Loucy (cell line): ENCODE data around the gene OR2AE1.

ENCODE experiments used
- EZH2phosphoT487 ChIP-seq: fragments of 200-600 bp; IDR thresholded peaks from 2 replicates; pipeline ENCODE4 v1.6.1; 2018; ENCODE audit warnings: antibody characterized with exemption, mild to moderate bottlenecking, moderate library complexity, borderline replicate concordance
- TF ChIP-seq, protein P1 (sequence below): fragments of 200-600 bp; sonication (generic); conservative IDR thresholded peaks from 2 replicates; pipeline ENCODE4 v1.5.1; 2014; ENCODE audit warnings: mild to moderate bottlenecking, antibody characterized with exemption, low read length

DNA sequence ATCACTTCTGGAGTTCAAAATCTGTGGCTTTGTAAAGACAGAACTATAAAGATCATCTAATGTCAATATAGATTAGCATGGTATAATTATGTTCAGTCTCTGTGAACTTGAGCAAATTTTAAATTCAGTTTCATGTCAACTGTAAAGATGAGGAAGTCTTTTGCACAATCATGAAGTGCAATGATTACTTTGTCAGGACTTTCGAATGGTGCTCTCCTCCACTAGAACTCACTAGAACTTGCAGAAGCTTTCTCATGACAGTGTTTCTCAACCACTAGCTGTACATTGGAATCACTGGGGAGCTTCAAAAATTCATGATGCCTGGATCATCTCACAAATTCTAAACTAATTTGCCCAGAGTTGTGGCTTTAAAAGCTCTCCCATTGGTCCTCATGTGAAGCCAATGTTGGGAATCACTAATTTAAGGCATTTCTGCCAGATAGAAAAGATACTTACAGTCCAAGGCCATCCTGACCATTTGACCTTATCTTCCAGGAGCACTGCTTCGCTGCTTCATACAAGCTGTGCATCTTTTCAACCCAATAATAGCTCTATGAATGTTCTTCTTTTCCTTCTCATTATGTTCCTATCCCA, 12.9 kb downstream of the OR2AE1 start:
- TF ChIP-seq, protein P1, sequence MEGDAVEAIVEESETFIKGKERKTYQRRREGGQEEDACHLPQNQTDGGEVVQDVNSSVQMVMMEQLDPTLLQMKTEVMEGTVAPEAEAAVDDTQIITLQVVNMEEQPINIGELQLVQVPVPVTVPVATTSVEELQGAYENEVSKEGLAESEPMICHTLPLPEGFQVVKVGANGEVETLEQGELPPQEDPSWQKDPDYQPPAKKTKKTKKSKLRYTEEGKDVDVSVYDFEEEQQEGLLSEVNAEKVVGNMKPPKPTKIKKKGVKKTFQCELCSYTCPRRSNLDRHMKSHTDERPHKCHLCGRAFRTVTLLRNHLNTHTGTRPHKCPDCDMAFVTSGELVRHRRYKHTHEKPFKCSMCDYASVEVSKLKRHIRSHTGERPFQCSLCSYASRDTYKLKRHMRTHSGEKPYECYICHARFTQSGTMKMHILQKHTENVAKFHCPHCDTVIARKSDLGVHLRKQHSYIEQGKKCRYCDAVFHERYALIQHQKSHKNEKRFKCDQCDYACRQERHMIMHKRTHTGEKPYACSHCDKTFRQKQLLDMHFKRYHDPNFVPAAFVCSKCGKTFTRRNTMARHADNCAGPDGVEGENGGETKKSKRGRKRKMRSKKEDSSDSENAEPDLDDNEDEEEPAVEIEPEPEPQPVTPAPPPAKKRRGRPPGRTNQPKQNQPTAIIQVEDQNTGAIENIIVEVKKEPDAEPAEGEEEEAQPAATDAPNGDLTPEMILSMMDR, result no peak
- TF ChIP-seq EZH2phosphoT487, result no peak
